Measurements from ENCODE around the gene SEMA4B.
"Not testable (repeated sequence)": the region's sequence is repeated elsewhere in the genome, so short reads cannot be mapped to it uniquely, and the experiment has no call there.

The SEMA4B gene

GRCh38 chr15:90201130-90201943 lies at the start of gene SEMA4B:
SEMA4B (plus strand) TSS chr15:90201330; CDS start chr15:90201579, 249 bp downstream.
- peaks cover 50% of the 10 kb centered on the region for H3K4me1 ChIP-seq (ENCODE audit: control insufficient read depth, insufficient read depth, low read length)
- no peaks in the 10 kb centered on the region for H3K27me3 ChIP-seq (ENCODE audit: control insufficient read depth in 1 of 2, insufficient read depth in 2 of 2, low read length in 2 of 2)
- no peaks in the 10 kb centered on the region for H3K9me3 ChIP-seq (ENCODE audit: control insufficient read depth in 2 of 2, low read length in 2 of 2)
- H3K36me3 ChIP-seq (ENCODE audit: control insufficient read depth in 2 of 2, insufficient read depth in 2 of 2, low read length in 2 of 2), result peaks cover 0 to 5% of the 10 kb centered on the region in 2 donors
- peak within 1 kb of the TSS; percentile 71 to 85 for H3K9ac ChIP-seq (ENCODE audit: low read length in 2 of 2)
- peak within 1 kb of the TSS; percentile 75 to 85 for H3K4me3 ChIP-seq (ENCODE audit: low read length in 2 of 2)
- peak within 1 kb of the TSS; percentile 76 for H3K27ac ChIP-seq (ENCODE audit: low read length)

- no peaks in the 10 kb centered on the region for H3K27me3 ChIP-seq (ENCODE audit: control insufficient read depth in 1 of 2, insufficient read depth in 2 of 2, low read length in 2 of 2)
- no peaks in the 10 kb centered on the region for H3K36me3 ChIP-seq (ENCODE audit: control insufficient read depth in 2 of 2, insufficient read depth in 2 of 2, low read length in 2 of 2)
- peak overlapping the region; percentile 41 for H3K27ac ChIP-seq (ENCODE audit: low read length)
- no peaks in the 10 kb centered on the region for H3K9me3 ChIP-seq (ENCODE audit: control insufficient read depth in 2 of 2, low read length in 2 of 2)
- H3K4me1 ChIP-seq (ENCODE audit: control insufficient read depth, insufficient read depth, low read length), result peaks cover 34% of the 10 kb centered on the region
- no peak overlapping the region for H3K9ac ChIP-seq (ENCODE audit: low read length in 2 of 2)
- no peak overlapping the region for H3K4me3 ChIP-seq (ENCODE audit: low read length in 2 of 2)
Observed at GRCh38 chr15:90151989-90152645, 49.0 kb upstream of the SEMA4B start.

GRCh38 chr15:90153658-90154057 lies 47.5 kb upstream of the SEMA4B start:
- Histone ChIP-seq H3K9me3 (ENCODE audit: control insufficient read depth in 2 of 2, low read length in 2 of 2) (no peaks in the 10 kb centered on the region), H3K27me3 (ENCODE audit: control insufficient read depth in 1 of 2, insufficient read depth in 2 of 2, low read length in 2 of 2) (no peaks in the 10 kb centered on the region), H3K27ac (ENCODE audit: low read length) (peak overlapping the region; percentile 6), H3K4me3 (ENCODE audit: low read length in 2 of 2) (no peak overlapping the region), H3K36me3 (ENCODE audit: control insufficient read depth in 2 of 2, insufficient read depth in 2 of 2, low read length in 2 of 2) (no peaks in the 10 kb centered on the region), H3K4me1 (ENCODE audit: control insufficient read depth, insufficient read depth, low read length) (peaks cover 42% of the 10 kb centered on the region), H3K9ac (ENCODE audit: low read length in 2 of 2) (no peak overlapping the region)

- H3K27me3 ChIP-seq (ENCODE audit: control insufficient read depth in 1 of 2, insufficient read depth in 2 of 2, low read length in 2 of 2), result no peaks in the 10 kb centered on the region
- H3K9me3 ChIP-seq (ENCODE audit: control insufficient read depth in 2 of 2, low read length in 2 of 2), result no peaks in the 10 kb centered on the region
- no peak overlapping the region for H3K4me3 ChIP-seq (ENCODE audit: low read length in 2 of 2)
- no peaks in the 10 kb centered on the region for H3K36me3 ChIP-seq (ENCODE audit: control insufficient read depth in 2 of 2, insufficient read depth in 2 of 2, low read length in 2 of 2)
- peak overlapping the region; percentile 6 for H3K27ac ChIP-seq (ENCODE audit: low read length)
- H3K9ac ChIP-seq (ENCODE audit: low read length in 2 of 2), result no peak overlapping the region
- peaks cover 43% of the 10 kb centered on the region for H3K4me1 ChIP-seq (ENCODE audit: control insufficient read depth, insufficient read depth, low read length)
Observed at GRCh38 chr15:90154246-90154645, 46.9 kb upstream of the SEMA4B start.

- peaks cover 40% of the 10 kb centered on the region for H3K4me1 ChIP-seq (ENCODE audit: control insufficient read depth, insufficient read depth, low read length)
- no peaks in the 10 kb centered on the region for H3K27me3 ChIP-seq (ENCODE audit: control insufficient read depth in 1 of 2, insufficient read depth in 2 of 2, low read length in 2 of 2)
- H3K4me3 ChIP-seq (ENCODE audit: low read length in 2 of 2), result peak overlapping the region; percentile 8 to 34
- H3K9me3 ChIP-seq (ENCODE audit: control insufficient read depth in 2 of 2, low read length in 2 of 2), result no peaks in the 10 kb centered on the region
- no peaks in the 10 kb centered on the region for H3K36me3 ChIP-seq (ENCODE audit: control insufficient read depth in 2 of 2, insufficient read depth in 2 of 2, low read length in 2 of 2)
- peak overlapping the region in 1 of 2 donors; percentile 13 for H3K9ac ChIP-seq (ENCODE audit: low read length in 2 of 2)
- peak overlapping the region; percentile 49 for H3K27ac ChIP-seq (ENCODE audit: low read length)
Observed at GRCh38 chr15:90154861-90155626, 46.1 kb upstream of the SEMA4B start.

GRCh38 chr15:90159213-90159612 lies 41.9 kb upstream of the SEMA4B start:
- H3K9me3 ChIP-seq (ENCODE audit: control insufficient read depth in 2 of 2, low read length in 2 of 2), result no peaks in the 10 kb centered on the region
- H3K27me3 ChIP-seq (ENCODE audit: control insufficient read depth in 1 of 2, insufficient read depth in 2 of 2, low read length in 2 of 2), result no peaks in the 10 kb centered on the region
- H3K4me1 ChIP-seq (ENCODE audit: control insufficient read depth, insufficient read depth, low read length), result peaks cover 28% of the 10 kb centered on the region
- H3K36me3 ChIP-seq (ENCODE audit: control insufficient read depth in 2 of 2, insufficient read depth in 2 of 2, low read length in 2 of 2), result no peaks in the 10 kb centered on the region
- no peak overlapping the region for H3K9ac ChIP-seq (ENCODE audit: low read length in 2 of 2)
- peak overlapping the region; percentile 80 for H3K27ac ChIP-seq (ENCODE audit: low read length)
- H3K4me3 ChIP-seq (ENCODE audit: low read length in 2 of 2), result no peak overlapping the region

GRCh38 chr15:90160781-90161727 lies 40.1 kb upstream of the SEMA4B start:
- H3K36me3 ChIP-seq (ENCODE audit: control insufficient read depth in 2 of 2, insufficient read depth in 2 of 2, low read length in 2 of 2), result no peaks in the 10 kb centered on the region
- H3K9me3 ChIP-seq (ENCODE audit: control insufficient read depth in 2 of 2, low read length in 2 of 2), result no peaks in the 10 kb centered on the region
- no peak overlapping the region for H3K27ac ChIP-seq (ENCODE audit: low read length)
- H3K4me3 ChIP-seq (ENCODE audit: low read length in 2 of 2), result no peak overlapping the region
- peaks cover 23% of the 10 kb centered on the region for H3K4me1 ChIP-seq (ENCODE audit: control insufficient read depth, insufficient read depth, low read length)
- no peak overlapping the region for H3K9ac ChIP-seq (ENCODE audit: low read length in 2 of 2)
- no peaks in the 10 kb centered on the region for H3K27me3 ChIP-seq (ENCODE audit: control insufficient read depth in 1 of 2, insufficient read depth in 2 of 2, low read length in 2 of 2)

- H3K27ac ChIP-seq (ENCODE audit: low read length), result no peak overlapping the region
- no peak overlapping the region for H3K4me3 ChIP-seq (ENCODE audit: low read length in 2 of 2)
- peaks cover 25% of the 10 kb centered on the region for H3K4me1 ChIP-seq (ENCODE audit: control insufficient read depth, insufficient read depth, low read length)
- H3K9me3 ChIP-seq (ENCODE audit: control insufficient read depth in 2 of 2, low read length in 2 of 2), result no peaks in the 10 kb centered on the region
- no peaks in the 10 kb centered on the region for H3K36me3 ChIP-seq (ENCODE audit: control insufficient read depth in 2 of 2, insufficient read depth in 2 of 2, low read length in 2 of 2)
- no peaks in the 10 kb centered on the region for H3K27me3 ChIP-seq (ENCODE audit: control insufficient read depth in 1 of 2, insufficient read depth in 2 of 2, low read length in 2 of 2)
- H3K9ac ChIP-seq (ENCODE audit: low read length in 2 of 2), result no peak overlapping the region
Observed at GRCh38 chr15:90161950-90162361, 39.2 kb upstream of the SEMA4B start.

- H3K9me3 ChIP-seq (ENCODE audit: control insufficient read depth in 2 of 2, low read length in 2 of 2), result no peaks in the 10 kb centered on the region
- H3K4me3 ChIP-seq (ENCODE audit: low read length in 2 of 2), result no peak overlapping the region
- no peak overlapping the region for H3K9ac ChIP-seq (ENCODE audit: low read length in 2 of 2)
- H3K4me1 ChIP-seq (ENCODE audit: control insufficient read depth, insufficient read depth, low read length), result peaks cover 25% of the 10 kb centered on the region
- H3K36me3 ChIP-seq (ENCODE audit: control insufficient read depth in 2 of 2, insufficient read depth in 2 of 2, low read length in 2 of 2), result no peaks in the 10 kb centered on the region
- H3K27ac ChIP-seq (ENCODE audit: low read length), result no peak overlapping the region
- H3K27me3 ChIP-seq (ENCODE audit: control insufficient read depth in 1 of 2, insufficient read depth in 2 of 2, low read length in 2 of 2), result no peaks in the 10 kb centered on the region
Observed at GRCh38 chr15:90162956-90163355, 38.2 kb upstream of the SEMA4B start.

GRCh38 chr15:90164239-90164638 lies 36.9 kb upstream of the SEMA4B start:
- H3K9ac ChIP-seq (ENCODE audit: low read length in 2 of 2); H3K4me3 ChIP-seq (ENCODE audit: low read length in 2 of 2); H3K27ac ChIP-seq (ENCODE audit: low read length); H3K27me3 ChIP-seq (ENCODE audit: control insufficient read depth in 1 of 2, insufficient read depth in 2 of 2, low read length in 2 of 2); H3K36me3 ChIP-seq (ENCODE audit: control insufficient read depth in 2 of 2, insufficient read depth in 2 of 2, low read length in 2 of 2); H3K9me3 ChIP-seq (ENCODE audit: control insufficient read depth in 2 of 2, low read length in 2 of 2): not testable (repeated sequence)
- peaks cover 13% of the 10 kb centered on the region for H3K4me1 ChIP-seq (ENCODE audit: control insufficient read depth, insufficient read depth, low read length)

Measured in stomach smooth muscle (tissue), 2 donors.